Measurements from ENCODE around the gene FBXO47. TPM values are rescaled to one million over a fixed set of nuclear protein-coding genes. Genes with fewer than 3 reads are reported as not detected.

The FBXO47 gene, protein sequence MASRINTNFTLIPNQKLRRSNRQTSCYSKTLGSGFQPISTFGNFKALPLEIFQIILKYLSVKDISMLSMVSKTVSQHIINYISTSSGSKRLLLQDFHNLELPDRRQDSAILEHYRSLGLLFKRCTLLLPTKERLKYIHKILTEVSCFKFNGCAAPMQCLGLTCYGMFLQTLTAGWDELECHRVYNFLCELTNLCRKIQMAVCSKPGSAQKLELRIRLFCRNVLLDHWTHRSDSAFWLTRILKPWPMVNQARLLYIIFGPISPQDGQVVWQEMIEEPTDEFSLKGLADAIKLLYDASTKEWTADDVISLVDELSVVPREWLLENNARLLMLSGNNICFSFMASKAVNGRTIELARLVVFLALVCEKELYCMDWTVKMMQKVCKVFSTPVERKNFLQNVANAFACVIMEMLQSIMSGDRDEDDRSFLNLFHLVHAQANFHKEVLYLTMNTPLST
- not detected in 2 replicates for total RNA-seq

DNA sequence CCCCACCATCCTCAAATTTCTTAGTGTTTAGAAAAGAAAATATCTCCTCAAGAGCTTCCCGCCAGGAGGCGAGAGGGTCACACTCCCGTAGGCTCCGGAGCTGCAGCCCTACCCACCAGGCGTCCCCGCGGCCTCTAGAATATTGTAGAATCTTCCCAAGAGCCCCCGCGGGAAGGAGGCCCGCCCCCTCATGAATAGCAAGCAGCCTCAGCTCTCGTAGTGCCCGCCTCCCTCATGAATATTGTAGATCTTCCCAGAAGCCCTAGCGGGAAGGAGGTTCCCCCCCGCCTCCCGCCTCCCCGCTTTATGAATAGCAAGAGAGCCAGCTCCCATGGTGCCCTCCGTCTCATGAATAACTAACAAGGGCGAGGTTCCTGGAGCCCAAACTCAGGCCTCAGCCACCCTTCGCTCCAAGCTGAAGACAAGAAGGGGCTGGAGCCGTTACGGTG is at the start of gene FBXO47:
TSS of gene FBXO47 (minus strand) at position 114 of the 449 bp plus-strand sequence. CDS start 4,378 bp downstream, outside the sequence.
- no peak for DNase-seq (ENCODE audit: extremely low read depth, low read depth, low spot score)

DNA sequence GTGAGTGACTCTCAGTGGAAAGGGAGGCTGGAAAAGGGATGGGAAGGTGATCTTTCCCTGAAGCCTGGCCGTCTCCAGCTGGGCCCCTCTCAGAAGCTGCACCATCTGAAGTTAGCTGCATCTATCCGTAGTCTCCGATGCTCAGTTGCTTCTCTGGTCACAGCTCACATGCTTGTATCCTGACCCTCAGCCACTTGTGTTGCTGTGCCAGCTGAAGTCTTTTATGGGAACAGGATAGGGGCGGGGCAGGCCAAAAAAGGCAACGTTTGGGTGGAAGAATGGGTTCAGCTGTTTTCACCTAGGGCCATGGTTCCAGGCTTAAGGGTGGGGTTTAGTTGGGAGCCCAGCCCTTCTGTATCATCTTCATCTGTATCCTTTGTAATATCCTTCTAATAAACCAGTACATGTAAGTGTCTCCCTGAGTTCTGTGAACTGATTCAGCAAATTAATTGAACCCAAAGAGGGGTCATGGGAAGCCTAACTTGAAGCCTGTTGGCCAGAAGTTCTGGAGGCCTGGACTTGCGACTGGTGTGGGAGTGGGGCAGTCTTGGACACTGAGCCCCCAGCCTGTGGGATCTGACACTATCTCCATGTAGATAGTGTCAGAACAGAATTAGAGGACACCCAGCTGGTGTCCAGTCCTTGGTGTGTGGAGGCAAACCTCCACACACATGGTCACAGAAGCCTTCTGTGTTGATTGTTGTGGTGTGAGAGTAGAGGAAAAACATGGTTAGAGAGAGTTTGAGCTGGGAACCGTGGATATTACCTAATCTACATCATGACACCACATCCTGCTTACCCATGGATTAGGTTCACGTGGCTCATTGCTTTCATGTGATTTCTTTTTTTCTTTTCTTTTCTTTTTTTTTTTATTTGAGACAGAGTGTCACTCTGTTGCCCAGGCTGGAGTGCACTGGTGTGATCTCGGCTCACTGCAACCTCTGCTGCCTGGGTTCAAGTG is 49.3 kb upstream of the FBXO47 start:
- no peak for DNase-seq (ENCODE audit: extremely low read depth, low read depth, low spot score)

DNA sequence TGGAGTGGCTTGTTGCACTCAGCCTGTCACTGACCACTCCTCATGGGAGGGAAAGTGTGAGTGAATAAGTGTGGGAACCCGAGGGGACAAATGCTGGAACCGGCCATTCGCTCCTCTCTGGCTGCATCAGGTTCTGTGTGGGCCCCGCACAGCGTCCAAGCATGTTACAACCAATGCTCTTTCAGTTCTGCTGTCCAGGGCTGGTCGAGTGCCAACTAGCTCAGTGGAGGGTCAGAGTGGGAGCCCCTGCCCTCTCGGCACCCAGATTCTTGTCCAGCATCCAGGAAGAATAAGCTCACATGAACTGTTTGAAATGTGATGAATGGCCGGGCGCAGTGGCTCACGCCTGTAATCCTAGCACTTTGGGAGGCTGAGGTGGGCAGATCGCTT is 48.3 kb upstream of the FBXO47 start:
- DNase-seq (ENCODE audit: extremely low read depth, low read depth, low spot score) = no peak

DNA sequence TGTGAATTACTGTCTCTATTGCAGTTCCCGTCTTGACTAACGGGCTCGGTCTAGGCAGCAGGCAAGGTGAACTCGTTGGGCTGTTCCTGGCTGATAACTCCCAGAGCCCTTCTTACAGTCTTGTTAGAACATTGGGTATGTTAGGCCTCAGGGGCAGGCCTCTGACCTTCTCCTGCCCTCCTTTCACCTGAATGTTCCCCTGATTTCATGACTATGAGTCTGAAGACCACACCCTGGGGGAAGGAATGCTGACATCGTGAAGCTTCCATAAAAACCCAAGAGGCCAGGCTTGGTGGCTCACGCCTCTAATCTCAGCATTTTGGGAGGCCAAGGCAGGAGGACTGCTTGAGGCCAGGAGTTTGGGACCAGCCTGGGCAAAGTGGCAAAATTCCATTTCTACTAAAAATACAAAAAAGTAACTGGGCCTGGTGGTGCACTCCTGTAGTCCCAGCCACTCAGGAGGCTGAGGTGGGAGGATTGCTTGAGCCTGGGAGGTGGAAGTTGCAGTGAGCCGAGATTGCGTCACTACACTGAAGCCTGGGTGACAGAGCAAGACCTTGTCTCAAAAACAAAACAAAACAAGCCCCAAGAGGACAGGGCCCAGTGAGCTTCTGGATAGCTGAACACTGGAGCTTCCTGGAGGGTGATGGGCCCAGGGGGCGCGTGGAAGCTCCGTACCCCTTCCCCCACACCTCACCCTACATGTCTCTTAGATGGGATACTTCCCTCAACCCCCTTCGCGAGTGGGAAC is 47.8 kb upstream of the FBXO47 start:
- no peak for DNase-seq (ENCODE audit: extremely low read depth, low read depth, low spot score)

DNA sequence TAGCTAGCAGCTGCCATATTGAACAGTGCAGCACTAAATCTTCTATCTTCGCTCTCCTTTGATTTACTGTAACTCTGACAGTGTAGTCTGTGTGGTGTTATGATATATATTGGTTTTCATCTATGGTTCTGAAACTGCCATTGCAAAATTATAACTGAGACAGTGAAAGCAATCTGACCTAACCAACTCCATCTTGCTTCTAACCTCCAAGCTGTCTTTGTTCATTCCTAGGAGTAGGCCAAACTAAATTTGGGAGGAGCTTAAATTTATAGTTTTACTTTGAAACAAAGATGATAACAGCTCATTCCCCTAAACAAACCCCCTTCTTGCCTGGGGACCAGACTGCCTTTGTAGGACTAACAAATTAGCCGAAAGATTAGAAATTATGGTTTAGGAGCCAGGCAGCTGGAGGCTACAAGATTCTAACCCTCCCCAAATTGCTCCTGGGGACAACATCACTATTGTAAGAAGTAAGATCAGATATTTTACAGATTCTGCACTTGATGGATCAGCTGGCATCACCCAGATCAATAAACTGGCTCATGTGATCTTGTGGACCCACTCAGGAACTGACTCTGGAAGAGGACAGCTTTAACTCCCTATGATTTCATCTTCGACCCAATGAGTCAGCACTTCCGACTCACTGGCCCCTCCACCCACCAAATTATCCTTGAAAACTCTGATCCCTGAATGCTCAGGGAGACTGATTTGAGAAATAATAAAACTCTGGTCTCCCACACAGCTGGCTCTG is 47.0 kb upstream of the FBXO47 start:
- DNase-seq (ENCODE audit: extremely low read depth, low read depth, low spot score) = no peak

DNA sequence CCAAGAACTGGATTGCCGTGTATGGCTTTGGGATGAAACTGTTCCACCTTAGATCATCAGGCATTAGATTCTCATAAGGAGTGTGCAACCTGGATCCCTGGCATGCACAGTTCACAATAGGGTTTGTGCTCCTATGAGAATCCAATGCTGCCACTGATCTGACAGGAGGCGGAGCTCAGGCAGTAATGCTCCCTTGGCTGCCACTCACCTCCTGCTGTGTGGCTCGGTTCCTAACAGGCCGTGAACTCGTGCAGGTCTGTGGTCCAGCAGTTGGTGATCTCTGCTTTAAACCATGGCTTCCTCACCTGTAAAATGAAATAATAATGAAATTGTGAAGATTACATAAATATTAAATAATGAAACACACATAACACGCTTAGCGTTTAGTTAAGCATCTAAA is 45.5 kb upstream of the FBXO47 start:
- no peak for DNase-seq (ENCODE audit: extremely low read depth, low read depth, low spot score)

DNA sequence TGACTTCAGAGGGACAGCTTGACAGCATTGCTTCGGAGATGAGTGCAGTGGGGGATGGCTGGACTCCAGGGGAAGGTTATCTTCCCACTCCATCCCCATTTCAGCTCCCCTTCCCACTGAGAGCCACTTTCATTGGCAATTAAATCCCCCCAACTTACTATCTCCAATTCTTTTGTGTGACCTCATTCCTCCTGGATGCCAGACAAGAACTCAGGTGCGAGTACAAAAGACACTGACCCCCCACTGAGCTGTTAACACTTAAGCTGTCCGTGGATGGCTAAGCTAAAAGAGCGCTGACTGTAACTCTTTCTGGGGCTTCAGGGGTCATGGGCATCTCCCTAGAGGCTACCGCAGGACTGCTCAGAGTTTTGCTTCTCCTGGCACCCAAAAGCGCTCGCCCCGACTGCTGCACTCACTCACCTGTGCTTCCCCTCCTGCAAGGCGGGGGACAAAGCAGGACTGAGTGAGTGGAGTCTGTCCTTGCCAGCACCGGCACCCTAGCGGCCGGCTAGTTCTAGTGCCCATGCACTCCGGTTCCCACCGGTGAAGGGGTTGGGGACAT is 44.8 kb upstream of the FBXO47 start:
- no peak for DNase-seq (ENCODE audit: extremely low read depth, low read depth, low spot score)

DNA sequence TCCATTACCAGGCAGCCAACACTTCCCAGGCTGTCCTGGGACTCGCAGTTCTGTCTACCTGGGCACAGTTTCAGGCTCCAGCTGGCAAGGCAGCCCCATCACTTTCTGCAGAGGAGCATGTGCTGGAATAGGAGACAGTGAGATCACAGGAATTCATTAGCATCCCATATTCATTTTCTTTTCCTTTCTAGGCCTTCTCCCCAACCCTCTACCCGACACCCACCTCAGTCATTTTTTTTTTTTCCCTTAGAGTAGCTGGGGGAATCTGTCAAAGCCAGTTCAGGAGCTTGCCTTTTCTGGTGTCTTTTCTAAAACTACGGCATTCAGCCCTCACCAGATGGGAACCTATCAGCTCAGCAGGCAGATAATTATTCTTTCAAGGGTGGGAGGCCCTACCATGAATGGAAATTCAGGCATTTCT is 42.4 kb upstream of the FBXO47 start:
- no peak for DNase-seq (ENCODE audit: extremely low read depth, low read depth, low spot score)

DNA sequence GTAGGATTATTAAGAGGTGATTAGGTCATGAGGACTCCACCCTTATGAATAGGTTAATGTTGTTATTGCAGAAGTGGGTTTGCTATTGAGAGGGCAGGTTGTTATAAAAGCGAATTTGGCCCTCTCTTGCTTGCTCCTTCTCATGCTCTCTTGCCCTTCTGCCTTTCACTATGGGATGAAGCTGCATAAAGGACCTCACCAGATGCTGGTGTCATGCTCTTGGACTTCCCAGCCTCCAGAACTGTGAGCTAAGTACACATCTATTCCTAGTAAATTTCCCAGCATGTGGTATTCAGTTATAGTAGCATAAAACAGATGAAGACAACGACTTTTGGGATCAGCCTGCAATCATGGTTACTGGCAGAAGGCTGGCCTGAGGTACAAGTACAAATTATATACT is 41.4 kb upstream of the FBXO47 start:
- DNase-seq (ENCODE audit: extremely low read depth, low read depth, low spot score) = no peak

DNA sequence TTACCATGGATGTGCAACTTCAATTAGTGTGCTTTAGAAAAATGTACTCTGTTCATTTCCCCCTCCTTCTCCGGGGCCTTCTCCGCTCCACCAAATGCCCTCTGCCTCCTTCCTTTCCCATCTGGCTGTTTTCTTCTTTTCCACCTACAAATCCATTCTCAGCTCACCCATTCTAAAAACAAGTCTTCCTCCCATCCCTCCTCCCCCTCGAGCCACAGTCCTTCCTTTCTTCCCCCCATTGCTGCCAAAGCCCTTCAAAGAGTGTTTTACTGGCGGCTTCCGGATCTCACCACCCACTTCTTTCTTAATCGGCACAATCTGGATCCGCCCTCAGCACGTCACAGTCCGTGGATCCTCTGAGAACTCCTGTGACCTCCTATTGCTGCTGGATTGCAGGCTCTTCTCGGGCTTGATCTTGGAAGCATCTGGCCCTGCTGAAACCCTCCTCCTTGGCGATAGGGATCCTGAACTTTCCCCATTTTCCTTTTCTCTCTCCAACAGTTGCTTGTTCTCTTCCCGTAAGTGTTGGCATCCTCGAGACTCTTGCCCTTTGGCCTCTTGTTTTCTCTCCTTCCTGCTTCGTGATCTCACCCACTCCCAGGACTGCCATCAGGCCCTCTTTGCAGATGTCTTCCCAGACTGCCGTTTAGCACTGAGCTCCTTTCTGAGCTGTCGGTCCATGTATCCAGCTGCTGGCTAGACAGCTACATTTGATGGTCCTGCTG is 36.0 kb upstream of the FBXO47 start:
- no peak for DNase-seq (ENCODE audit: extremely low read depth, low read depth, low spot score)

DNA sequence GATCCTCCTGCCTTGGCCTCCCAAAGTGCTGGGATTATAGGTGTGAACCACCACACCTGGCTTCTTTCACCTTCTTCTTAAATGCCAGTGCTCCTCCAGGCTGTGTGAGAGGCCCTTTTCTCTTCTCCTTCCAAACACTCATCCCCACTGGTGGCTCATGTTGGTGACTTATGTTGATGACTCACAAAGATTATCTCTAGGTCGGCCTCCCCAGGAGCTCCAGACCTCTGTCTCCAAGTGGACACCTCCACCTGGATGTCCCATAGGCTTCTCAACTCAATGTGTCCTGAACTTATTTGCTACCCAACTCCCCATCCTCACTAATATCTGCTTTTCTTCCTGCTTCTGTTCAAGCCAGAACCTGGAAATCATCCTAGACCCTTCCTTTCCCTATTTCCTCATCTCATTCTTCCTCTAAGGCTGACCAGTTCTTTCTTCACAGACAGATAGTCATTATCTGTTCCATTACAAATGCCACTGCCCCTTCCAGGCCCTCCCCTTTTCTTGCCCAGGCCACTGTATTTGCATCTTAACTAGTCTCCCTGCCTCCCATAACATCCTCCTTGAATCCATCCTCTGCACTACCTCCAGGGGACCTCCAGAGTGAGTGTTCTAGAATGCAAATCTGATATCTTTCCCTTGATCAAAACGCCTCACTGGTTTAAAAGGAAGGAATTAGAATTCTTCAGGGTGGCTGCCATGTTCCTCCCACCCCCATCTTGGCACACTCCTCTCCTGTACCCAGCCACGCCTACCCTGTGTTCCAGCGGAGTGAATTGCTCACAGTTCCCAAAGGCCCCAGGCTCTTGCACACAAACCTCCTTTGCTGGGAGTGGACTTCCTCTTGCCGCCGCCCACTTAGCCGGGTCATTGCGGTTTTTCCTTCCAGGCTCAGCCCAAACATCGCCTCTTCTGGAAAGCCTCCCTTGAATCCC is 34.8 kb upstream of the FBXO47 start:
- no peak for DNase-seq (ENCODE audit: extremely low read depth, low read depth, low spot score)

DNA sequence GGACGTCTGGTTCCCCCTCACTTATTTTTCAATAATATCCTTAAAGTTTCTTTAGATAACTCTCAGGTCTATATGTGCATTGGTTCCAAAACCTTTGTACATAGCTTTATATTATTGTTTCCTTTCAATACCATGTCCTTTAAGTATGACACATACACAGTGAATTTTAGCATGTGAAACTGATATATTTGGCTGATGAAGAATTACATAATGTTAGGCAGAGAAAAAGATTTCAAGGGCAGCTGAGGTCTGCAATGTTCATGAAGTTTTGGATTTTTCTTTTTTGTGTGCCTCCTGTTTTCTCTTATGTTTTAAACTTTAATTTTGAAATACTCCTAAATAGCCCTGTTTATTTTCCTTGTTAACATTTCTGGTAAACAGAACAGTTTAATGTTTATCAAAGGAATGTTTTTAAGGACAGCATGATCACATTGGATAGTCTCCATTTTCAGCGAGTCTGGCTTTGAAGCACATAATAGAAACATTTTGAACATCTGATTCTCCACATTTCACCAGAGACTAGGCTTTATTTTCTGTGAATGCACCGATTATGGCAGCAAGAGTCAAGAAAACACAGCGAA is 32.9 kb upstream of the FBXO47 start:
- no peak for DNase-seq (ENCODE audit: extremely low read depth, low read depth, low spot score)

DNA sequence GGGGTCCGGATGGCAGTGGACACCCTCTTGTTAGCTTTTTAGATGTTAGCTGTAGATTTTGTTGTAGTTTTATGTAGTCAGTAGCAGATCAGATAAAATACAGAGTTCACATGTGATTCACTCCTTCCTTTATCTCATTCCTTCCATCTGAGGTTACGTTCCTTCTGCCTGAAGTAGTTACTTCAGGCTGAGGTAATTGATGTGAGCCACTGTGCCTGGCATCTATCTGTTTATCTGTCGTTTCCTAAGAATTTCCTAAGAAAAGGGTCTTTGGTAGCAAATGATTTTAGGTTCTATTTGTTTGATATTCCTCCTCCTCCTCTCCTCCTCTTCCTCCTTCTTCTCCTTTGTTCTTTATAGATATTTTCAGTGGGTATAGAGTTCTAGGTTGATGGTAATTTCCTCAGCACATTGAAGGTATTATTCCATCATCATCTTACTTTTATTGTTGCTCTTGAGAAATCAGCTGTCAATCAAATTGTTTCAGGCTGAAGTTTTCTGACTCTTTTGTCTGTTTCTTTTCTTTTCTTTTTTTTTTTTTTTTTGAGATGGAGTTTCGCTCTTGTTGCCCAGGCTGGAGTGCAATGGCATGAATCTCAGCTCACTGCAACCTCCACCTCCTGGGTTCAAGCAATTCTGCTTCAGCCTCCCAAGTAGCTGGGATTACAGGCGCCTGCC is 29.6 kb upstream of the FBXO47 start:
- no peak for DNase-seq (ENCODE audit: extremely low read depth, low read depth, low spot score)

DNA sequence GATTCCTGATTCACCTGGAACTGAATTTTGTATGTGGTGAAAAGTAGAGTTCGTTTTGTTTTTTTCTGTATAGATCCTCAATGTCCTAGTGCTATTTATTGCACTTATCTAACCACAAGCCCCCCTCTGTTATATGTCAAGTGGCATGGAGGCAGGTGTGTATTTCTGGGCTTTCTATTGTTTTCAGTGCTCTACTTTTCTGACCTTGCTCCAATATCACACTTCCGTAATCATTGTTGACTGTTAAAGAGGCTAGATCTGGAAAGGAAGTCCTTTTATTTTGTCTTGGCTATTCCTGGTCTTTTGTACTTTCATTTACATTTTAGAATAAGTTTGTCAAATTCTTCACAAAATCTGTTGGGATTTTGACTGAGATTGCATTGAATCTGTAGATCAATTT is 26.8 kb upstream of the FBXO47 start:
- no peak for DNase-seq (ENCODE audit: extremely low read depth, low read depth, low spot score)

DNA sequence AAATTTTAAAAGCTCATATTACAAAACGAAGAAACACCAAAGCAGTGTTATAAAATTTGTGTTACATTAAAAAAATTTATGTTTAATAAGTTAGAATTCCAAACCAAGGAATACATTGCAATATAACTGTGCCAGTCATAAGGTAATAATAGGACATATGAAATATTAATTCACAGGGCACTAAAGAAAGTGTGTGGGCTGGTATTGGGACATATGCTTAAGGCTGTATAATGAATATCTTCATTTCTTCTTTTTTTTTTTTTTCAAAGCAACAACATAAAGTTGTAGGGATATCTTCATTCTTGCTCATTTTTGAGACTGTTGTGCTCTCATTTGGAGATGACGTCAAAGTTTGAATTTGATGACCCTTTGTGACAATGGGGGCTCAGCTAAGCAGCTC is 17.5 kb upstream of the FBXO47 start:
- no peak for DNase-seq (ENCODE audit: extremely low read depth, low read depth, low spot score)

DNA sequence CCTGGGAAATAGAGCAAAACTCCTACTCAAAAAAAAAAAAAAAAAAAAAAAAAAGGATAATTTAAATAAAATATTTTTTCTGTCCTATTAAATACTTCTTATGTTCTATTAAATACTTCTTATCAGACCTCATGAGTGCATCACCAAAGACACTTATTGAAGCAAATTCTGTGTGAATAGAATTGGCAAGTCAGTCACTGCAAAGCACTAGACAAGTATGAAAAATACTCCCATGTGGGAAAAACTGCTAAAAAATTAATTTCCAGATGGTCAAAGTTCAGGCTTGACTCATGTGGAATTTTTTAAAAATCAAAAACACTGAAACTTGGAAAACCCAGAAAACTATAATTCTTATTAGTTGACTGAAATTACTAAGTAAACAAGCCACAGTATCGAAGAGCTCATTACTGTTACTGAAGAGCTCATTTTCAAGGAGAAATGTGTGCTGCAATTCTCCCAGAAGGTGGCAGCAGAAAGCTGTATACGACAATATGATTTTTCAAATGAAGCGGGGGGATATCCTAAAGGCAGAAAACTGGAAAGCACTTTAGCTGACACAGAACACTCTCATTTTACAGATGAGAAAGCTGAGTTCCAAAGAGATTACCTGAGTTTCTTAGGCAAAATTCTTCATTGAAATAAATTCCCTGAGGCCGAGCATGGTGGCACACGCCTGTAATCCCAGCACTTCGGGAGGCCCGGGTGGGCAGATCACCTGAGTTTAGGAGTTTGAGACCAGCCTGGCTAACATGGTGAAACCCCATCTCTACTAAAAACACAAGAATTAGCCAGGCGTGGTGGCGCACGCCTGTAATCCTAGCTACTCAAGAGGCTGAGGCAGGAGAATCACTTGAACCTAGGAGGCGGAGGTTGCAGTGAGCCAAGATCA is 15.9 kb upstream of the FBXO47 start:
- DNase-seq (ENCODE audit: extremely low read depth, low read depth, low spot score) = peak; percentile 60

Measured in glomerular endothelial cell (primary cell).